Stimulated activated CD4-positive, alpha-beta T cell treated with anti-CD3 and anti-CD28 coated beads, Interleukin-1b, Interleukin-23, amount 100 ng/mL, for 4 hours (primary cell): ENCODE measurements around the gene BRD1.
A peak's percentile ranks its signal among the peaks of the same experiment; 100 is the strongest.

Source experiments
- DNase-seq, 2 donors: peaks; one replicate each; pipeline ENCODE4 v3.0.0-alpha.2; 2020; ENCODE audit warnings: low read depth in 2 of 2

Gene BRD1

DNA sequence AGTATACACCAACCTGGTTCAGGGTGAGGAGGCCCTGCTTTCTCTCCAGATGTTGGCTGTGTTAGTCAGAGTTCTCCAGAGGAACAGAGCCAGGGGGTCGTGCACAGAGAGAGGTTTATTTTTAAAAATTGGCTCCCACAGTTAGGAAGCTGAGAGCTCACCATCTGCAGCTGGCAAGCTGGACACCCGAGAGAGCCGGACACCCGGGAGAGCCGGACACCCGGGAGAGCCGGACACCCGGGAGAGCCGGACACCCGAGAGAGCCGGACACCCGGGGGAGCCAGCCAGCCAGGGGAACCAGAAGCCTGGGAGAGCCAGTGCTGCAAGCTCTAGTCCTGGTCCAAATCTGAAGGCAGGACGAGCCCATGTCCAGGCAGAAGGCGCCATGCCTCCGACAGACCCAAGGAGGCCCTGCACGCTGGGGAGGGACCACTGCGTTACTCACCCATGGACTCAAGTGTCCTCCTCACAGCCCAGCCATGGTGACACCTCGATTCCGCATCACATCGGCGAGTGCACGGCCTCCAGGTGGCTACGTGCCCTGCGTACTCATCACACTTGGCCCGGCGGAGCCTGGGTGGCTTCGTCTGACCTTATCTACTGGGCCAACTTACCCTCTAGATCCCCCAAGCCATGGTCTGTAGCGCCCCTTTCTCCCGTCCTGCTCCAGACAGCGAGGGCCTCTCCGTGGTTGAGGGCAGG, 99.0 kb downstream of the BRD1 start:
- DNase-seq, result no peak

DNA sequence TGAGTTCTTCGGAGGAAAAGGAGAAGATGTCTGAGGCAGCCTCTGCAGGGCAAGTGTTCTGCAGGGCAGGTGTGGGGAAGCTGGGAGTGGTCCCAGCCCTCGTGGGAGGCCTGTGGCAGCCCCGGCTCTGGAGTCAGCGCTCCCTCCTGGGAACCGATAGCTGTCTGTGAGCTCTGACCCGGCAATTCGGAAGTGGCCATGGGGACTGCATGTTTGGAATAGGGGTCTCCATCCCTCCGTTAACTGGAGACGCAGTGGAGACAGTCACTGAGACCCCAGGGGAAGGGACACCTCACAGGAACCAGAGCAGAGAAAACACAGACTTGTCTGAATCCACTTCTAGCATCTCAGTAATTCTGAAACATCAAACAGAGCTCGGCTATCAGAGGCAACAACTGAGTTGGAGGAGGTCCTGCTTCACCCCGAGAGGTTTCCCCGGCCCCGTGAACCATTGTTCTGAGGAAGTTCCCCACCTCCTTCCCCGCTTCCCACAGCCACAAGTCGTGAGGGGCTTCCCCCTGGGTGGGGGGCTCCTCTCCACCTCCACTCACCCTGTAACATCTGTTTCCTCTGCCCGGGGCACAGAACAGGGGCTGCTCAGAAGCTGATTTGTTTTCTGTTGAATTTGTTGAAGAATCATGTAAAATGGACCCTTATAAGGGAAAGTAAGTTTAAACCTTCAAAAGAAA, 99.6 kb downstream of the BRD1 start:
- DNase-seq, result no peak

- no peak for DNase-seq
These were observed 100.3 kb downstream of the BRD1 start for GRCh38 chr22:49727191-49727880.

GRCh38 chr22:49726701-49727101, 101.0 kb downstream of the BRD1 start:
- DNase-seq, result no peak

GRCh38 chr22:49726022-49726681, 101.5 kb downstream of the BRD1 start:
- DNase-seq, result no peak

DNA sequence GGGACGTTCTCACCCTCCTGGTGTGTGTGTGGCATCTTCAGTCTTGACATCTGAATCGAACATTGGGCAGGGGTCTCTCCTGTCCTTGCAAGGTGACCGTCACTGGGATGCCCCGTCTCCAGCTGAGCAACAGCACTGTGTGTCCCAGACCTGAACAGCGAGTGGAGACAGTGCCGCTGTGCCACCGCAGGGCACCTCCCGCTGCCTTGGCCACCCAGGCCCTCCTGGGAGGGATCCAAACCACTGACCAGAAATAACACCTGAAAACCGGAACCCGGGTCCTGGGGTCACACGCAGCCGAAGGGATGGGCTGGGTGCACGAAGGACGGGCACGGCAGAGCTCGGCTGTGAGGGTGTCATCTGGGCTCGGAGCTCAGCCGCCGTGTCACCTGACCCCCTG, 102.2 kb downstream of the BRD1 start:
- DNase-seq, result no peak

- DNase-seq, result peak; percentile 60 to 67
These were observed 102.7 kb downstream of the BRD1 start for GRCh38 chr22:49724893-49725489.

DNA sequence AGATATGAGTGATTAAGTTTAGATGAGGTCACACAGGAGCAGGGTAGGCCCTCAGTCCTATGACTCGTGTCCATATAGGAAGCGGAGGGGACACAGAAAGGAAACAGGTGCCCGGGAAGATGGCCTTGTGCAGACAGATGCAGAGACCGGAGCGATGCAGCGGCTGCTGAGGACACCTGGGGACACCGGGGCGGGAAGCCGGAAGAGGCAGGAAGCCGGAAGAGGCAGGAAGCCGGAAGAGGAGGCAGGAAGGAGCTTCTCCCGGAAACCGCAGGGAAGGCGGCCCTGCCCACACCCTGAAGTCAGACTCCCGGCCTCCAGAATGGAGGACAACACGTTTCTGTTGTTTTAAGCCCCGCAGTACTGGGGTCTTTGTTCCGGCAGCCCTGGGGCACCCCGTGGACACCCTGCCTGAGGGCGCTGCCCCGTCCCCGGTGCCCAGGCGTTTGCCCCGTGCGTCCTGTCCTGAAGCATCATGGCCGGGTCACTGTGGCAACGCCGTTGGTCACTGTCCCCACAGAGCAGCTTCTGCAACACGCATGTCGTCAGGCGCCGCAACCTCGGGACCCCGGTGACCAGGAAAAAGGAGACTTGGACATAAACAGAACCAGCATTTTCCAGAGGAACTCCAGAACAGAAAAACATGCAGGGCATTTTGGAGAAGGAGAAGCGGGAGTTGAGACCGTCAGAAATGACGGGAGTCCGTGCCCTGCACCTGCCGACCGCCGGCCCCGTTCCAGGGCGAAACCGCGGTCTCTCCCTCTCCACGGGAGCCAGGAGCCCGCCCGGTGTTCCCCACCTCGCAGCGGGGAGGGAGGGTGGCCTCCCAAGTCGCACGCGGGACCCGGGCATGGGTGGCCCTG, 103.4 kb downstream of the BRD1 start:
- DNase-seq, result peak in 1 of 2 donors; percentile 34

DNA sequence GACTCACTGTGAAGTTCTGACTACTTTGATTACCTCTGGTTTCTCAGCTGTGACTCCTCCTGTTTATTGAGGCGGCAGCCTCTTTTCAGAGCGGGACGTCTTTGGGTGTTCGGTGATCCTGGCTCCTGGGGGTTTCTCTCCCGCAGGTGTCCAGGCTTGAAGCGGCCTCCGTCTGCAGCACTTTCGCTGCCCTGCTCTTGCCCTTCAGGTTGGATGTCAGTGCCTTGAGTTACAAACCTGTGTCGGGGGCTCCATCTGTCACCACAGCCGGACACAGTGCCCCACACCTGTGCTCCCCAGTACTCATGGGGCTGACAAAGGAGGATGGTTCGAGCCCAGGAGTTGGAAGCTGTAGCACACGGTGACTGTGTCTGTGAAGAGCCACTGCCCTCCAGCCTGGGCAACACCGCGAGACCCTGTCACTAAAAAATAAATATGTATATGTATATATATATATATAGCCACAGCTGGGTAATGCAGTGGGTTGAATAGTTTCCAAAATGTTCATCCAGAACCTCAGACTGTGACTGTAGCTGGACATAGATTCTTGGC, 104.1 kb downstream of the BRD1 start:
- no peak for DNase-seq
